DOHH2 (cell line): ENCODE data around the gene HSD17B3.

Experiments used
- CTCF ChIP-seq: fragments of 200-600 bp; sonication (generic); IDR thresholded peaks from one replicate; pipeline ENCODE4 v1.5.1; 2014; ENCODE audit warnings: antibody characterized with exemption, mild to moderate bottlenecking, low read depth, low read length; ENCODE audit not compliant: poor library complexity, severe bottlenecking
- EZH2phosphoT487 ChIP-seq: fragments of 200-600 bp; sonication (generic); IDR thresholded peaks from 2 replicates; pipeline ENCODE4 v1.6.1; 2017; ENCODE audit warnings: borderline replicate concordance, mild to moderate bottlenecking, antibody characterized with exemption, low read length, moderate library complexity, mixed read lengths

GRCh38 chr9:96193236-96193755, 108.7 kb downstream of the HSD17B3 start:
- TF ChIP-seq CTCF: no peak
- TF ChIP-seq EZH2phosphoT487: no peak
